WTC11 (cell line): ENCODE measurements around the gene BMP7.

ENCODE experiments used
- ESRRA ChIP-seq: sonication (generic); formaldehyde crosslinking; IDR thresholded peaks from 2 replicates; pipeline ENCODE4 v1.8.1; 2022; ENCODE audit warnings: mild to moderate bottlenecking, missing genetic modification reagents, borderline replicate concordance
- SOX15 ChIP-seq: fragments of 250-450 bp; sonication (Bioruptor Pico); IDR thresholded peaks from 2 replicates; pipeline ENCODE4 v1.9.0; 2021; ENCODE audit warnings: mild to moderate bottlenecking
- SP1 ChIP-seq: sonication (generic); formaldehyde crosslinking; conservative IDR thresholded peaks from 2 replicates; pipeline ENCODE4 v1.8.1; 2022; ENCODE audit warnings: missing genetic modification reagents
- ZNF232 ChIP-seq: sonication (generic); formaldehyde crosslinking; IDR thresholded peaks from 2 replicates; pipeline ENCODE4 v1.8.0; 2022; ENCODE audit warnings: mild to moderate bottlenecking, missing genetic modification reagents
- TF ChIP-seq, protein P1 (sequence below): fragments of 200-600 bp; IDR thresholded peaks from 2 replicates; pipeline ENCODE4 v1.8.0; 2022; ENCODE audit warnings: antibody characterized with exemption
- TF ChIP-seq, protein P2 (sequence below): sonication (generic); formaldehyde crosslinking; IDR thresholded peaks from 2 replicates; pipeline ENCODE4 v1.8.1; 2023; ENCODE audit warnings: mild to moderate bottlenecking, missing genetic modification reagents
- TF ChIP-seq, protein P3 (sequence below): sonication (generic); formaldehyde crosslinking; IDR thresholded peaks from 2 replicates; pipeline ENCODE4 v1.8.0; 2022; ENCODE audit warnings: mild to moderate bottlenecking, missing genetic modification reagents

DNA sequence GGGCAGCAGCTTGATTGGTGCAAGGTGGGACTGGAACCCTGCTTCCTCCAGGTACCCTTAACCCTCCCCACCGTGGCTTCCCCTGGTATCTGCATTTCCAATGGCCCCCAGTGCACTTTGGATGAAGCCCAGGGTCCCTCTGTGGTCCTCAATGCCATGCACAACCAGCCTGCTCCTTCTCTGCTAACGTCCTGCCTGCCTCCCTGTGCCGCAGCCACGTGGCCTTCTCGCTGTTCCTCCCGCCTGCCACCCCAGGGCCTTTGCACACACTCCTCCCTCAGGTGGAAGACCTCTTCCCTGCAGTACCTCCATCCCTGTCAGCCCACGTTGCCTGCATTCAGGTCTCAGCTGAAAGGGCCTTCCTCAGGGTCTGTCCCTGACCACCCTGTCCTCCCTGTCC, 101.6 kb downstream of the BMP7 start:
- TF ChIP-seq ZNF232 (CRISPR knock-in tag), result no peak
- TF ChIP-seq, protein P1, sequence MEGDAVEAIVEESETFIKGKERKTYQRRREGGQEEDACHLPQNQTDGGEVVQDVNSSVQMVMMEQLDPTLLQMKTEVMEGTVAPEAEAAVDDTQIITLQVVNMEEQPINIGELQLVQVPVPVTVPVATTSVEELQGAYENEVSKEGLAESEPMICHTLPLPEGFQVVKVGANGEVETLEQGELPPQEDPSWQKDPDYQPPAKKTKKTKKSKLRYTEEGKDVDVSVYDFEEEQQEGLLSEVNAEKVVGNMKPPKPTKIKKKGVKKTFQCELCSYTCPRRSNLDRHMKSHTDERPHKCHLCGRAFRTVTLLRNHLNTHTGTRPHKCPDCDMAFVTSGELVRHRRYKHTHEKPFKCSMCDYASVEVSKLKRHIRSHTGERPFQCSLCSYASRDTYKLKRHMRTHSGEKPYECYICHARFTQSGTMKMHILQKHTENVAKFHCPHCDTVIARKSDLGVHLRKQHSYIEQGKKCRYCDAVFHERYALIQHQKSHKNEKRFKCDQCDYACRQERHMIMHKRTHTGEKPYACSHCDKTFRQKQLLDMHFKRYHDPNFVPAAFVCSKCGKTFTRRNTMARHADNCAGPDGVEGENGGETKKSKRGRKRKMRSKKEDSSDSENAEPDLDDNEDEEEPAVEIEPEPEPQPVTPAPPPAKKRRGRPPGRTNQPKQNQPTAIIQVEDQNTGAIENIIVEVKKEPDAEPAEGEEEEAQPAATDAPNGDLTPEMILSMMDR, result no peak
- no peak for TF ChIP-seq ESRRA (CRISPR knock-in tag)
- TF ChIP-seq SOX15, result no peak
- TF ChIP-seq, protein P2, sequence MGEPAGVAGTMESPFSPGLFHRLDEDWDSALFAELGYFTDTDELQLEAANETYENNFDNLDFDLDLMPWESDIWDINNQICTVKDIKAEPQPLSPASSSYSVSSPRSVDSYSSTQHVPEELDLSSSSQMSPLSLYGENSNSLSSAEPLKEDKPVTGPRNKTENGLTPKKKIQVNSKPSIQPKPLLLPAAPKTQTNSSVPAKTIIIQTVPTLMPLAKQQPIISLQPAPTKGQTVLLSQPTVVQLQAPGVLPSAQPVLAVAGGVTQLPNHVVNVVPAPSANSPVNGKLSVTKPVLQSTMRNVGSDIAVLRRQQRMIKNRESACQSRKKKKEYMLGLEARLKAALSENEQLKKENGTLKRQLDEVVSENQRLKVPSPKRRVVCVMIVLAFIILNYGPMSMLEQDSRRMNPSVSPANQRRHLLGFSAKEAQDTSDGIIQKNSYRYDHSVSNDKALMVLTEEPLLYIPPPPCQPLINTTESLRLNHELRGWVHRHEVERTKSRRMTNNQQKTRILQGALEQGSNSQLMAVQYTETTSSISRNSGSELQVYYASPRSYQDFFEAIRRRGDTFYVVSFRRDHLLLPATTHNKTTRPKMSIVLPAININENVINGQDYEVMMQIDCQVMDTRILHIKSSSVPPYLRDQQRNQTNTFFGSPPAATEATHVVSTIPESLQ, result no peak
- TF ChIP-seq SP1 (CRISPR knock-in tag), result no peak
- TF ChIP-seq, protein P3, sequence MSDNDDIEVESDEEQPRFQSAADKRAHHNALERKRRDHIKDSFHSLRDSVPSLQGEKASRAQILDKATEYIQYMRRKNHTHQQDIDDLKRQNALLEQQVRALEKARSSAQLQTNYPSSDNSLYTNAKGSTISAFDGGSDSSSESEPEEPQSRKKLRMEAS, result no peak
